Bronchial epithelial cell (primary cell): ENCODE data around the gene TPST1. TPM values are rescaled to one million over a fixed set of nuclear protein-coding genes. Genes with fewer than 3 reads are reported as not detected.

Experiments
- DNase-seq: peaks from one replicate; pipeline ENCODE4 v3.0.0-alpha.2; 2010; ENCODE audit warnings: low read depth
- FAIRE-seq: peaks from 2 replicates; lab custom pipeline; 2011; peaks lifted over from hg19 to GRCh38; lab: Jason Lieb, UNC
- H3K27me3 ChIP-seq: 2 replicates; pipeline ENCODE4 v1.5.1; 2011; ENCODE audit warnings: low read length; ENCODE audit not compliant: control insufficient read depth, insufficient read depth
- H3K36me3 ChIP-seq: 2 replicates; pipeline ENCODE4 v1.5.1; 2011; ENCODE audit warnings: low read length; ENCODE audit not compliant: control insufficient read depth, insufficient read depth
- H3K4me3 ChIP-seq: 2 replicates; pipeline ENCODE4 v1.5.1; 2011; ENCODE audit warnings: mild to moderate bottlenecking, low read depth, low read length, control low read depth
- total RNA-seq: library from RNA; depleted of rRNA; stranded (reverse); fragments of >200 nt; gene quantifications from 2 replicates; pipeline ENCODE4 v1.2.1, GENCODE V29; 2014
- TF ChIP-seq, protein P1 (sequence below): IDR thresholded peaks from 2 replicates; pipeline ENCODE4 v1.5.1; 2011; ENCODE audit warnings: mild to moderate bottlenecking, moderate library complexity, low read length, control low read depth, inconsistent platforms; ENCODE audit not compliant: insufficient read depth, severe bottlenecking

Gene TPST1
- total RNA-seq, 1 donor from 2014 or later: 24.7 TPM

DNA sequence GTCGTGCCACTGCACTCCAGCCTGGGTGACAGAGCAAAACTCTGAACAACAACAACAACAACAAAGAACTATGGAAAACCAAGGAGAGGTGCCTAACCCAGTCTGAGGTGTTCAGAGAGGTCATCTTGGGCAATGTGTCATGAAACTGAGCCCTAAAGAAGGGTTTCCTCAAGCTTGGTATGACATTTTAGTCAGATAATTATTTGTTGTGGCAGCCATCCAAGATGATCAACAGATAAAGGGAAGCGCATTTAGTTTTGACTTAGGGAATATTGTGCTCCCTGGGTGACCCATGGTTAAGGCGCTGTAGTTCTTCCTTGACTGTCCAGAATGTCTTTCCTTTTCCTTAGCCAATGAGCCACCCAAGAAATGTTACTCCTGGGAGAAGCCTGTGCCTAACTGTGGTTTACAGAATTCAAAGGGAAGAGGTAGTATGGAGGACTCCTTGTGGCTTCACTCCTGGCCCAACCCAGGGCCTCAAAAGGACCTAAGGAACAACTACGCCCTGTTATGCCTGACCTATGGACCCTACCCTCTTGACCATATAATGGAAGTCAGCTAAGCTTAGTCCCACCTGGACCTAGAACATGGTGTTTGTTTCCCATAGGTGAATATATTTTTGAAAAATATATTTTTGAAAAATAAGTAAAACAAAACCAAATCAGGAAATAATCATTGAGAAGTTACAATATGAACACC lies 42.4 kb downstream of the TPST1 start:
- H3K4me3 ChIP-seq: no peak overlapping the region
- TF ChIP-seq, protein P1, sequence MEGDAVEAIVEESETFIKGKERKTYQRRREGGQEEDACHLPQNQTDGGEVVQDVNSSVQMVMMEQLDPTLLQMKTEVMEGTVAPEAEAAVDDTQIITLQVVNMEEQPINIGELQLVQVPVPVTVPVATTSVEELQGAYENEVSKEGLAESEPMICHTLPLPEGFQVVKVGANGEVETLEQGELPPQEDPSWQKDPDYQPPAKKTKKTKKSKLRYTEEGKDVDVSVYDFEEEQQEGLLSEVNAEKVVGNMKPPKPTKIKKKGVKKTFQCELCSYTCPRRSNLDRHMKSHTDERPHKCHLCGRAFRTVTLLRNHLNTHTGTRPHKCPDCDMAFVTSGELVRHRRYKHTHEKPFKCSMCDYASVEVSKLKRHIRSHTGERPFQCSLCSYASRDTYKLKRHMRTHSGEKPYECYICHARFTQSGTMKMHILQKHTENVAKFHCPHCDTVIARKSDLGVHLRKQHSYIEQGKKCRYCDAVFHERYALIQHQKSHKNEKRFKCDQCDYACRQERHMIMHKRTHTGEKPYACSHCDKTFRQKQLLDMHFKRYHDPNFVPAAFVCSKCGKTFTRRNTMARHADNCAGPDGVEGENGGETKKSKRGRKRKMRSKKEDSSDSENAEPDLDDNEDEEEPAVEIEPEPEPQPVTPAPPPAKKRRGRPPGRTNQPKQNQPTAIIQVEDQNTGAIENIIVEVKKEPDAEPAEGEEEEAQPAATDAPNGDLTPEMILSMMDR: no peak
- DNase-seq: peak; percentile 42
- H3K36me3 ChIP-seq: no peaks in the 10 kb centered on the region
- FAIRE-seq: no peak
- no peaks in the 10 kb centered on the region for H3K27me3 ChIP-seq

DNA sequence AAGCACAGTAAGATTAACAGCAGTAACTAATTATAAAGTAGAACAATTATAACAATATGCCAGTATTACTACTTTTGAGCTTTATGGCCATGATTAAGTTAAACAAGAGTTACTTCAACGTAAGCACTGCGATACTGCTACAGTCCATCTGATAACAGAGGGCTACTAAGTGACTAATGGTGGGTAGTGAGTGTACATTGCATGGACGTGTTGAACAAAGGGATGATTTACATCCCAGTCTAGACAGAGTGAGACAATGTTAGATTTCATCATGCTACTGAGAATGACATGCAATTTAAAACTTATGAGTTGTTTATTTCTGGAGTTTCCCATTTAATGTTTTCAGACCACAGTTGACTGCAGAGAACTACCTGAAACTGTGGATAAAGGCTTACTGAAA lies 45.6 kb downstream of the TPST1 start:
- no peak for FAIRE-seq
- H3K4me3 ChIP-seq: no peak overlapping the region
- peak; percentile 100 for DNase-seq

DNA sequence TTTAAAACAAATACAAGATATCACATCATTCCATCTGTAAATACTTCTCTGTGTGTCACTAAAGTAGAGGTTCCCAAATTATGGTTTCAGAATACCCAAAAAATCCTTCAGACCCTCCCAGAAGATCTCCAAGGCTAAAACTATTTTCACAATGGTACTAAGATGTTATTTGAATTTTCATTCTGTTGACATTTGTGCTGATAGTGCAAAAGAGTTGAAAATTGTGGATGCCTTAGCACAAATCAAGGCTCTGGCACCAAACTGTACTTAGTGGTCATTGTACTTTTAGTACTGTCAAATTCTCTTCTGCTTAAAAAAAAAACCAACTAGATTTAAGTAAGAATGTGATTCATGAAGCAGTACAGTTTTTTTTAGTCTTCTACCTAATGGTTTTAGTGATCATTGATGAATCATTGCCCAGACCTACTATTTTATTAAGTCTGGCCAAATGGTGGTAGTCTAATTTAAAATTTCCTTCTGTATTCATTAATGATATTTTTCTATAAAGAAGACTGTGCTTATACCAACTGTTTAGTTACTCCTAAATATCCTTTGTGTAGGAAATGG lies 50.5 kb downstream of the TPST1 start:
- H3K27me3 ChIP-seq: no peaks in the 10 kb centered on the region
- H3K36me3 ChIP-seq: no peaks in the 10 kb centered on the region
- H3K4me3 ChIP-seq: no peak overlapping the region
- peak; percentile 87 for DNase-seq
- no peak for FAIRE-seq
- TF ChIP-seq, protein P1: no peak

More for the DNA sequence above, 45.6 kb downstream of the TPST1 start:
- TF ChIP-seq, protein P1: no peak
- no peaks in the 10 kb centered on the region for H3K36me3 ChIP-seq
- no peaks in the 10 kb centered on the region for H3K27me3 ChIP-seq

DNA sequence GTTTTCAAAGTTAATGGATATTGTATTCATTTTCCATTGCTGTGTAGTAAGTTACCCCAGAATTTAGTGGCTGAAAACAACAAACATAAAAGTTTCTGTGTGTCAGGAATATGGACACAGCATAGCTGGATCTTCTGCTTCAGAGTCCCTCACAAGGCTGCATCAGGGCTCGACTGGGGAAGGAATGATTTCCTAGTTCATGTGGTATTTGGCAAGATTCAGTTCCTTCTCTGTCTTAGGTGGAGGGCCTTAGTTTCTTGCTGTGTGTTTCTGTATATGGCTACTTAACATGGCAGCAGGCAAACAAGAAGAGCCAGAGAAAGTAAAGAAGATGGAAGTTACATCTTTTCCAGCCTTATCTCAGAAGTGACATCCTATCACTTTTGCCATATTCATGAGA lies 51.1 kb downstream of the TPST1 start:
- H3K36me3 ChIP-seq: no peaks in the 10 kb centered on the region
- no peak overlapping the region for H3K4me3 ChIP-seq
- peak; percentile 7 for FAIRE-seq

DNA sequence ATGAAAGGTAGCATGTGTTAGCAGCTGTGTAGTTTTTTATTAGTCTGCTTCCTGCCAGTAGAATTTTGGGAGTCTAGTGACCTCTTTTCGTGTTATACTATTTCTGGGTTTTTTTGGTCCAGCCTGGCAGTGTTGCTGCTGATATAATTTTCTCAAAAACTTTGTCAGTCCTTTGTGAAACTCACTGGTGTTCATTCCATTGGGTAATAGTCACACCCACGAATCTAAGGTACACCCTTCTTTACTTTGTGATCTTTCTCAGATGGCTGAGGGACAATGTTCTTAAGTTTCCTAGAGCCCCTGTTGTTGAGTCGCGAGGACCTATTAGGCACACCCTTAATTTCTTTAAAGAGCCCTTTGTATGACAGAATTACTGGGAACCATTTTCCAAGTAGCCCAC lies 52.3 kb downstream of the TPST1 start:
- FAIRE-seq (no peak), DNase-seq (peak; percentile 79)
- TF ChIP-seq, protein P1: no peak
- Histone ChIP-seq H3K4me3 (no peak overlapping the region), H3K27me3 (no peaks in the 10 kb centered on the region), H3K36me3 (no peaks in the 10 kb centered on the region)

More for the DNA sequence above, 51.1 kb downstream of the TPST1 start:
- no peak for DNase-seq
- TF ChIP-seq, protein P1: no peak
- H3K27me3 ChIP-seq: no peaks in the 10 kb centered on the region
